ENCODE data around the gene RHBDL1.

The RHBDL1 gene

GRCh38 chr16:637081-638018 is 38.1 kb upstream of the RHBDL1 start:
- no CpG with 5 or more reads among the region's 53 CpGs for WGBS (ENCODE audit: insufficient coverage, insufficient read length)
- no peaks in the 10 kb centered on the region for H3K9me3 ChIP-seq (ENCODE audit: control insufficient read depth, insufficient read depth, low read length)
- H3K27me3 ChIP-seq (ENCODE audit: control insufficient read depth, insufficient read depth, low read length): no peaks in the 10 kb centered on the region
- DNase-seq (ENCODE audit: low read depth, low spot score): no peak
- peaks cover 6% of the 10 kb centered on the region for H3K4me1 ChIP-seq (ENCODE audit: control insufficient read depth, insufficient read depth, low read length)
- peak overlapping the region; percentile 78; the same call in 1 of the 2 replicates for H3K4me3 ChIP-seq (ENCODE audit: low read length)
- peaks cover 16% of the 10 kb centered on the region for H3K36me3 ChIP-seq (ENCODE audit: control insufficient read depth, insufficient read depth, low read length)
- no peak overlapping the region for H3K27ac ChIP-seq (ENCODE audit: low read length)

- H3K4me3 ChIP-seq (ENCODE audit: low read length): no peak overlapping the region
- H3K4me1 ChIP-seq (ENCODE audit: control insufficient read depth, insufficient read depth, low read length): peaks cover 6% of the 10 kb centered on the region
- no peak for DNase-seq (ENCODE audit: low read depth, low spot score)
- no peaks in the 10 kb centered on the region for H3K27me3 ChIP-seq (ENCODE audit: control insufficient read depth, insufficient read depth, low read length)
- no peak overlapping the region for H3K27ac ChIP-seq (ENCODE audit: low read length)
- peaks cover 11% of the 10 kb centered on the region for H3K36me3 ChIP-seq (ENCODE audit: control insufficient read depth, insufficient read depth, low read length)
- H3K9me3 ChIP-seq (ENCODE audit: control insufficient read depth, insufficient read depth, low read length): no peaks in the 10 kb centered on the region
- no CpG with 5 or more reads among the region's 15 CpGs for WGBS (ENCODE audit: insufficient coverage, insufficient read length)
These were observed 37.4 kb upstream of the RHBDL1 start for GRCh38 chr16:638034-638543.

GRCh38 chr16:638836-639235 is 36.6 kb upstream of the RHBDL1 start:
- no peaks in the 10 kb centered on the region for H3K9me3 ChIP-seq (ENCODE audit: control insufficient read depth, insufficient read depth, low read length)
- peaks cover 6% of the 10 kb centered on the region for H3K4me1 ChIP-seq (ENCODE audit: control insufficient read depth, insufficient read depth, low read length)
- H3K4me3 ChIP-seq (ENCODE audit: low read length): no peak overlapping the region
- no peak overlapping the region for H3K27ac ChIP-seq (ENCODE audit: low read length)
- no CpG with 5 or more reads among the region's 9 CpGs for WGBS (ENCODE audit: insufficient coverage, insufficient read length)
- no peak for DNase-seq (ENCODE audit: low read depth, low spot score)
- no peaks in the 10 kb centered on the region for H3K27me3 ChIP-seq (ENCODE audit: control insufficient read depth, insufficient read depth, low read length)
- H3K36me3 ChIP-seq (ENCODE audit: control insufficient read depth, insufficient read depth, low read length): peaks cover 6% of the 10 kb centered on the region

GRCh38 chr16:640614-641013 is 34.9 kb upstream of the RHBDL1 start:
- Histone ChIP-seq H3K4me1 (ENCODE audit: control insufficient read depth, insufficient read depth, low read length) (peaks cover 5% of the 10 kb centered on the region), H3K27ac (ENCODE audit: low read length) (no peak overlapping the region), H3K36me3 (ENCODE audit: control insufficient read depth, insufficient read depth, low read length) (no peaks in the 10 kb centered on the region), H3K9me3 (ENCODE audit: control insufficient read depth, insufficient read depth, low read length) (no peaks in the 10 kb centered on the region), H3K4me3 (ENCODE audit: low read length) (no peak overlapping the region), H3K27me3 (ENCODE audit: control insufficient read depth, insufficient read depth, low read length) (no peaks in the 10 kb centered on the region)
- DNase-seq (ENCODE audit: low read depth, low spot score): no peak
- no CpG with 5 or more reads among the region's 5 CpGs for WGBS (ENCODE audit: insufficient coverage, insufficient read length)

- H3K4me1 ChIP-seq (ENCODE audit: control insufficient read depth, insufficient read depth, low read length): peaks cover 5% of the 10 kb centered on the region
- H3K27me3 ChIP-seq (ENCODE audit: control insufficient read depth, insufficient read depth, low read length): no peaks in the 10 kb centered on the region
- H3K36me3 ChIP-seq (ENCODE audit: control insufficient read depth, insufficient read depth, low read length): no peaks in the 10 kb centered on the region
- no peaks in the 10 kb centered on the region for H3K9me3 ChIP-seq (ENCODE audit: control insufficient read depth, insufficient read depth, low read length)
- no CpG with 5 or more reads among the region's 81 CpGs for WGBS (ENCODE audit: insufficient coverage, insufficient read length)
- no peak within 1 kb of the TSS for H3K27ac ChIP-seq (ENCODE audit: low read length)
- no peak for DNase-seq (ENCODE audit: low read depth, low spot score)
- peak within 1 kb of the TSS; percentile 80 for H3K4me3 ChIP-seq (ENCODE audit: low read length)
These were observed 33.9 kb upstream of the RHBDL1 start, which contains the start of gene MCRIP2 for GRCh38 chr16:641326-642188. Gene MCRIP2 (plus strand): TSS chr16:641828. CDS start chr16:641992, 164 bp downstream.

GRCh38 chr16:642189-643049 is 33.1 kb upstream of the RHBDL1 start:
- no peak overlapping the region for H3K27ac ChIP-seq (ENCODE audit: low read length)
- no CpG with 5 or more reads among the region's 72 CpGs for WGBS (ENCODE audit: insufficient coverage, insufficient read length)
- peak overlapping the region; percentile 80 for H3K4me3 ChIP-seq (ENCODE audit: low read length)
- no peaks in the 10 kb centered on the region for H3K9me3 ChIP-seq (ENCODE audit: control insufficient read depth, insufficient read depth, low read length)
- H3K36me3 ChIP-seq (ENCODE audit: control insufficient read depth, insufficient read depth, low read length): no peaks in the 10 kb centered on the region
- H3K27me3 ChIP-seq (ENCODE audit: control insufficient read depth, insufficient read depth, low read length): no peaks in the 10 kb centered on the region
- H3K4me1 ChIP-seq (ENCODE audit: control insufficient read depth, insufficient read depth, low read length): peaks cover 5% of the 10 kb centered on the region
- no peak for DNase-seq (ENCODE audit: low read depth, low spot score)

- Histone ChIP-seq H3K9me3 (ENCODE audit: control insufficient read depth, insufficient read depth, low read length) (no peaks in the 10 kb centered on the region), H3K4me1 (ENCODE audit: control insufficient read depth, insufficient read depth, low read length) (peaks cover 3% of the 10 kb centered on the region), H3K27me3 (ENCODE audit: control insufficient read depth, insufficient read depth, low read length) (no peaks in the 10 kb centered on the region), H3K27ac (ENCODE audit: low read length) (no peak overlapping the region), H3K4me3 (ENCODE audit: low read length) (no peak overlapping the region; the same call in 1 of the 2 replicates), H3K36me3 (ENCODE audit: control insufficient read depth, insufficient read depth, low read length) (no peaks in the 10 kb centered on the region)
- WGBS (ENCODE audit: insufficient coverage, insufficient read length): no CpG with 5 or more reads among the region's 13 CpGs
- no peak for DNase-seq (ENCODE audit: low read depth, low spot score)
These were observed 32.5 kb upstream of the RHBDL1 start for GRCh38 chr16:643050-643368.

- H3K27ac ChIP-seq (ENCODE audit: low read length): no peak overlapping the region
- no peak for DNase-seq (ENCODE audit: low read depth, low spot score)
- peaks cover 2% of the 10 kb centered on the region; the same call in 1 of the 2 replicates for H3K4me1 ChIP-seq (ENCODE audit: control insufficient read depth, insufficient read depth, low read length)
- H3K27me3 ChIP-seq (ENCODE audit: control insufficient read depth, insufficient read depth, low read length): no peaks in the 10 kb centered on the region
- WGBS (ENCODE audit: insufficient coverage, insufficient read length): no CpG with 5 or more reads among the region's 12 CpGs
- no peak overlapping the region for H3K4me3 ChIP-seq (ENCODE audit: low read length)
- no peaks in the 10 kb centered on the region for H3K36me3 ChIP-seq (ENCODE audit: control insufficient read depth, insufficient read depth, low read length)
- H3K9me3 ChIP-seq (ENCODE audit: control insufficient read depth, insufficient read depth, low read length): no peaks in the 10 kb centered on the region
These were observed 30.9 kb upstream of the RHBDL1 start for GRCh38 chr16:644556-644955.

GRCh38 chr16:645852-646678 is 29.4 kb upstream of the RHBDL1 start:
- no peaks in the 10 kb centered on the region for H3K36me3 ChIP-seq (ENCODE audit: control insufficient read depth, insufficient read depth, low read length)
- peaks cover 2% of the 10 kb centered on the region; the same call in 1 of the 2 replicates for H3K4me1 ChIP-seq (ENCODE audit: control insufficient read depth, insufficient read depth, low read length)
- H3K27ac ChIP-seq (ENCODE audit: low read length): no peak overlapping the region
- DNase-seq (ENCODE audit: low read depth, low spot score): no peak
- H3K9me3 ChIP-seq (ENCODE audit: control insufficient read depth, insufficient read depth, low read length): no peaks in the 10 kb centered on the region
- WGBS (ENCODE audit: insufficient coverage, insufficient read length): no CpG with 5 or more reads among the region's 32 CpGs
- H3K27me3 ChIP-seq (ENCODE audit: control insufficient read depth, insufficient read depth, low read length): no peaks in the 10 kb centered on the region
- no peak overlapping the region for H3K4me3 ChIP-seq (ENCODE audit: low read length)
